DMS153 treated with DMSO at 0.1 percent for 48 hours (cell line): ENCODE results near the gene RAPGEF3.

Experiments
- DNase-seq: peaks from one replicate; lab custom pipeline; 2025; ENCODE audit not compliant: unreplicated experiment; lab: John Stamatoyannopoulos, UW

RAPGEF3 gene

GRCh38 chr12:47762850-47763465 lies 4.3 kb upstream of the RAPGEF3 start:
- no peak for DNase-seq

GRCh38 chr12:47758584-47758833 lies 171 bp downstream of the RAPGEF3 start:
- no peak for DNase-seq

- no peak for DNase-seq
These were observed 668 bp downstream of the RAPGEF3 start for GRCh38 chr12:47757840-47758583.

- DNase-seq: no peak
These were observed 1.3 kb downstream of the RAPGEF3 start for GRCh38 chr12:47757364-47757839.

GRCh38 chr12:47755655-47756562 lies 2.8 kb downstream of the RAPGEF3 start:
- peak; percentile 17 for DNase-seq

- DNase-seq: peak; percentile 39
These were observed 3.8 kb downstream of the RAPGEF3 start for GRCh38 chr12:47754881-47755280.

- no peak for DNase-seq
These were observed 4.6 kb downstream of the RAPGEF3 start for GRCh38 chr12:47754126-47754525.

- DNase-seq: peak; percentile 19
These were observed 5.4 kb downstream of the RAPGEF3 start for GRCh38 chr12:47753021-47754001.

GRCh38 chr12:47752552-47752951 lies 6.1 kb downstream of the RAPGEF3 start:
- DNase-seq: no peak

GRCh38 chr12:47752121-47752520 lies 6.6 kb downstream of the RAPGEF3 start:
- no peak for DNase-seq

- no peak for DNase-seq
These were observed 7.1 kb downstream of the RAPGEF3 start for GRCh38 chr12:47751561-47751960.

- DNase-seq: no peak
These were observed 7.7 kb downstream of the RAPGEF3 start for GRCh38 chr12:47750916-47751470.

- DNase-seq: no peak
These were observed 8.4 kb downstream of the RAPGEF3 start for GRCh38 chr12:47750229-47750798.

- DNase-seq: no peak
These were observed 9.8 kb downstream of the RAPGEF3 start for GRCh38 chr12:47748899-47749298.

GRCh38 chr12:47748507-47748828 lies 10.2 kb downstream of the RAPGEF3 start:
- DNase-seq: no peak

- DNase-seq: no peak
These were observed 10.8 kb downstream of the RAPGEF3 start for GRCh38 chr12:47747596-47748506.

GRCh38 chr12:47747126-47747525 lies 11.6 kb downstream of the RAPGEF3 start:
- no peak for DNase-seq

- DNase-seq: no peak
These were observed 12.2 kb downstream of the RAPGEF3 start for GRCh38 chr12:47746523-47746922.

- DNase-seq: no peak
These were observed 12.6 kb downstream of the RAPGEF3 start for GRCh38 chr12:47746073-47746472.
